Urinary bladder (tissue), 4 donors: Measurements from ENCODE around the gene PHACTR4. TPM values are rescaled to one million over a fixed set of nuclear protein-coding genes. Genes with fewer than 3 reads are reported as not detected.
"Not testable (repeated sequence)": the region's sequence is repeated elsewhere in the genome, so short reads cannot be mapped to it uniquely, and the experiment has no call there.

ENCODE experiments used
- DNase-seq: peaks from one replicate; pipeline ENCODE4 v3.0.0-alpha.2; 2015; ENCODE audit errors: extremely low spot score
- H3K27ac ChIP-seq: one replicate; pipeline ENCODE4 v1.5.1; 2013; ENCODE audit warnings: low read depth, mild to moderate bottlenecking, moderate library complexity
- H3K36me3 ChIP-seq: one replicate; pipeline ENCODE4 v1.6.1; 2013; ENCODE audit warnings: mild to moderate bottlenecking, moderate library complexity; ENCODE audit not compliant: insufficient read depth
- H3K4me1 ChIP-seq: one replicate; pipeline ENCODE4 v1.6.1; 2013; ENCODE audit warnings: mild to moderate bottlenecking, moderate library complexity; ENCODE audit not compliant: insufficient read depth
- H3K4me3 ChIP-seq: one replicate; pipeline ENCODE4 v1.5.1; 2013; ENCODE audit warnings: low read depth, low read length
- WGBS: extraction: QIAGEN DNeasy Blood & Tissue Kit; methylation state at CpG from one replicate; pipeline ENCODE4 v1.1.7; 2013; 5-methylcytosine and 5-hydroxymethylcytosine counted together
- polyA plus RNA-seq: library from polyadenylated mRNA; stranded (reverse); fragments of 200-250 nt; gene quantifications from one replicate; pipeline ENCODE4 v1.2.3, GENCODE V29; 2013
- total RNA-seq: library from RNA; depleted of rRNA; stranded (reverse); fragments of >200 nt; gene quantifications from one replicate; pipeline ENCODE4 v1.2.3, GENCODE V29; 2014
- donor health status: healthy with polysubstance abuse.
- donor health status: healthy.

PHACTR4 gene
- total and polyA plus RNA-seq, 2 donors, result 20.2 TPM

- Histone ChIP-seq H3K4me3 (no peak overlapping the region), H3K36me3 (no peaks in the 10 kb centered on the region), H3K27ac (no peak overlapping the region), H3K4me1 (no peaks in the 10 kb centered on the region)
- DNase-seq, result no peak
- 85% methylated on average over 1 of the region's 1 CpG for WGBS
These were observed 10.9 kb downstream of the PHACTR4 start for GRCh38 chr1:28380394-28380793.

DNA sequence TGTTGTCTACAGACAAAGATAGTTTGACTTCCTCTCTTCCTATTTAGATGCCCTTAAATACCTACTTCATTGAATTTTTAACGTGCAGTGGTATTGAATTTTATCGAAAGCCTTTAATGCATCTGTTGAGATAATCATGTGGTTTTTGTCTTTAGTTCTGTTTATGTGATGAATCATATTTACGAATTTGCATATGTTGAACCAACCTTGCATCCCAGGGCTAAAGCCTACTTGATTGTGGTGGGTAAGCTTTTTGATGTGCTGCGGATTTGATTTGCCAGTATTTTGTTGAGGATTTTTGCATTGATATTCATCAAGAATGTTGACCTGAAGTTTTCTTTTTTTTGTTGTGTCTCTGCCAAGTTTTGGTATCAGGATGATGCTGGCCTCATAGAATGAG, 14.2 kb downstream of the PHACTR4 start:
- not testable (repeated sequence) for H3K4me3 ChIP-seq, H3K4me1 ChIP-seq, DNase-seq, H3K36me3 ChIP-seq, H3K27ac ChIP-seq
- WGBS, result 94% methylated on average over 4 of the region's 4 CpGs

- WGBS, result 71% methylated on average over 6 of the region's 6 CpGs
- Histone ChIP-seq H3K4me1 (peaks cover 1% of the 10 kb centered on the region), H3K4me3 (no peak overlapping the region), H3K36me3 (no peaks in the 10 kb centered on the region), H3K27ac (no peak overlapping the region)
- no peak for DNase-seq
These were observed 22.6 kb downstream of the PHACTR4 start for GRCh38 chr1:28392027-28392652.

DNA sequence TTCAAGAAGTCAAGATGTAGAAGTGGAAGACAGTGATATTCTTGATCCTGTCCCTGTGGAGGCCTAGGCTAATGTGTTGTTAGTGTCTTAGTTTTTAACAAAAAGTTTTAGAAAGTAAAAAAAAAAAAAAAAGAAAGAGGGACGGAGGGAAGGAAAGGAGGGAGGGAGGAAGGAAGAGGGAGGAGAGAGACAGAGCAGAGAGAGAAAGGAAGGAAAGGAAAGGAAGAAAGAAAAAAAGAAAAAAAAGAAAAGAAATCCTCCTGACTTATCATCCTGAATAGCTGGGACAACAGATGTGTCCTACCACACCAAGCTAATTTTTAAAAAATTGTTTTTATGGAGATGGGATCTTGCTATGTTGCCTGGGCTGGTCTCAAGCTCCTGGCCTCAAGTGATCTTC, 24.6 kb downstream of the PHACTR4 start:
- Histone ChIP-seq H3K4me3 (no peak overlapping the region), H3K36me3 (peaks cover 2% of the 10 kb centered on the region), H3K4me1 (peaks cover 1% of the 10 kb centered on the region), H3K27ac (no peak overlapping the region)
- 67% methylated on average over 1 of the region's 1 CpG for WGBS
- DNase-seq, result no peak

DNA sequence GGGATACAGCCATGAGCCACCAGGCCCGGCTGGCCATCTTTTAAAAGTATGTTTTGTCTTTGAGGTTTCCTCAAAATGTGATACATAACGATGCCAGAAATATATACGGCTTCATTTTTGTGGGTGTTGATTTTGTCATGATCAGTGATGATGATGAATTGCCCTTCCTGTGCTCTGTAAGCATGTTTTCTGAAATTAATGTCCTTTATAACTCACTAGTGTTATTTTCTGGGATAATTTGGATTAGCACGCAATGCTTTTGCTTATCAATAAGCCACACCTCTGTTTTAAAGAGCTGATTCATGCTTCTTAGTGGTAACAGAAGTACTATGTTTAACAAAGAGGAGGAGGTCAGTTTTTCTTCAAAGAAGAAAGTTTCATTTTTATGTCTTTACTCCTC, 25.6 kb downstream of the PHACTR4 start:
- no peak for DNase-seq
- H3K4me1 ChIP-seq, result peaks cover 1% of the 10 kb centered on the region
- H3K36me3 ChIP-seq, result peaks cover 2% of the 10 kb centered on the region
- no peak overlapping the region for H3K4me3 ChIP-seq
- 67% methylated on average over 4 of the region's 4 CpGs for WGBS
- H3K27ac ChIP-seq, result no peak overlapping the region

GRCh38 chr1:28401760-28402159, 32.2 kb downstream of the PHACTR4 start:
- no peaks in the 10 kb centered on the region for H3K4me1 ChIP-seq
- DNase-seq, result no peak
- H3K36me3 ChIP-seq, result peaks cover 2% of the 10 kb centered on the region
- 97% methylated on average over 1 of the region's 1 CpG for WGBS
- no peak overlapping the region for H3K4me3 ChIP-seq
- no peak overlapping the region for H3K27ac ChIP-seq

- DNase-seq, result no peak
- H3K4me3 ChIP-seq, result no peak overlapping the region
- no peaks in the 10 kb centered on the region for H3K4me1 ChIP-seq
- no peak overlapping the region for H3K27ac ChIP-seq
- WGBS, result 89% methylated on average over 1 of the region's 1 CpG
- no peaks in the 10 kb centered on the region for H3K36me3 ChIP-seq
These were observed 39.5 kb downstream of the PHACTR4 start for GRCh38 chr1:28409090-28409489.

DNA sequence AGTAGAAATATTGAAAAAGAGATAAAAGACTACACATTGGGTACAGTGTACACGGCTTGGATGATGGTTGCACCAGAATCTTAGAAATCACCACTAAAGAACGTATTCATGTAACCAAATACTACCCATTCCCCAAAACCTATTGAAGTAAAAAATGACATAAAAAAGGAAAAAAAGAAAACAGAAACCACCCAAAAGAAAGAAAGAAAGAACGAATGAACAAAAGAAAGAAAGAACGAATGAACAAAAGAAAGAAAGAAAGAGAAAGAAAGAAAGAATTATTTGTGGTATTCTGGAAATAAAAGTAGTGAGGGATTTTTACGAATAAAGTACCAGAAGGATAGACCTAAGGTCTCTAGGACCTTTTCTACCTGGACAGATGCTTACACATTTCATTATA, 42.1 kb downstream of the PHACTR4 start:
- no peak for DNase-seq
- Histone ChIP-seq H3K4me3 (no peak overlapping the region), H3K4me1 (no peaks in the 10 kb centered on the region), H3K36me3 (no peaks in the 10 kb centered on the region), H3K27ac (no peak overlapping the region)
- 90% methylated on average over 5 of the region's 5 CpGs for WGBS

DNA sequence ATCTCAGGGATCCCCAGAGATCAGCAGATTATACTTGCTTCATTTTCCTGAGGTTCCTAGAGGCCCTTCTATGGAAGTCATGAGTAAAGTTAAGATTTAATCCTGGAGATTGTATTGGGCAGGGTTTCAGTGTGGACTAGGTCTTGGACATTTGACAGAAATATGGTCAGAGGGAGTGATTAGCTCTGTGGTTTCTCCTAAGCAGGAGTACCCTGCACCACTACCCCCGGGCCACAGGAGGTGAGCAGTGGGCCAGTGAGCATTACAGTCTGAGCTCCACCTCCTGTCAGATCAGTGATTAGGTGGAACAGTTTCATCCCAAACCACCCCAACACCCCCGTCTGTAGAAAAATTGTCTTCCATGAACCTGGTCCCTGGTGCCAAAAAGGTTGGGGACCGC, 43.2 kb downstream of the PHACTR4 start:
- no peak for DNase-seq

GRCh38 chr1:28416509-28417194, 47.1 kb downstream of the PHACTR4 start:
- WGBS, result 58% methylated on average over 2 of the region's 2 CpGs
- Histone ChIP-seq H3K27ac (no peak overlapping the region), H3K36me3 (no peaks in the 10 kb centered on the region), H3K4me1 (no peaks in the 10 kb centered on the region), H3K4me3 (no peak overlapping the region)
- no peak for DNase-seq

More for the DNA sequence above, 43.2 kb downstream of the PHACTR4 start:
- no peaks in the 10 kb centered on the region for H3K4me1 ChIP-seq
- no peak overlapping the region for H3K27ac ChIP-seq
- no peak overlapping the region for H3K4me3 ChIP-seq
- H3K36me3 ChIP-seq, result no peaks in the 10 kb centered on the region
- WGBS, result 87% methylated on average over 3 of the region's 3 CpGs

DNA sequence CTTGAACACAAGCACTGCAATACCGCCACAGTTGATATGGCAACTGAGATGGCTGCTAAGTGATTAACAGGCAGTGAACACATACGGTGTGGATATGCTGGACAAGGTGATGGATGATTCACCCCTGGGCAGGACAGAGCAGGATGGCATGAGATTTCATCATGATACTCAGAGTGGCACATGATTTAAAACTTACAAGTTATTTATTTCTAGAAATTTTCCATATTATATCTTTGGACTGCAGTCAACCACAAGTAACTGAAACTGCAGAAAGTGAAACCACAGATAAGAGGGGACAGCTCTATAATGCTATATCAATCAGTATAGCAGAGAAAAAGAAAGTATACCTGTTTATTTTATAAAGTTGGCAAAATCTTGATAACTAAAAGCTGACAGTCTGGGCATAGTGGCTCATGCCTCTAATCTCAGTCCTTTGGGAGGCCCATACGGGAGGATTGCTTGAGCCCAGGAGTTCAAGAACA, 47.9 kb downstream of the PHACTR4 start:
- no peaks in the 10 kb centered on the region for H3K36me3 ChIP-seq
- no peak overlapping the region for H3K4me3 ChIP-seq
- 54% methylated on average over 3 of the region's 3 CpGs for WGBS
- no peak for DNase-seq
- H3K27ac ChIP-seq, result no peak overlapping the region
- no peaks in the 10 kb centered on the region for H3K4me1 ChIP-seq

DNA sequence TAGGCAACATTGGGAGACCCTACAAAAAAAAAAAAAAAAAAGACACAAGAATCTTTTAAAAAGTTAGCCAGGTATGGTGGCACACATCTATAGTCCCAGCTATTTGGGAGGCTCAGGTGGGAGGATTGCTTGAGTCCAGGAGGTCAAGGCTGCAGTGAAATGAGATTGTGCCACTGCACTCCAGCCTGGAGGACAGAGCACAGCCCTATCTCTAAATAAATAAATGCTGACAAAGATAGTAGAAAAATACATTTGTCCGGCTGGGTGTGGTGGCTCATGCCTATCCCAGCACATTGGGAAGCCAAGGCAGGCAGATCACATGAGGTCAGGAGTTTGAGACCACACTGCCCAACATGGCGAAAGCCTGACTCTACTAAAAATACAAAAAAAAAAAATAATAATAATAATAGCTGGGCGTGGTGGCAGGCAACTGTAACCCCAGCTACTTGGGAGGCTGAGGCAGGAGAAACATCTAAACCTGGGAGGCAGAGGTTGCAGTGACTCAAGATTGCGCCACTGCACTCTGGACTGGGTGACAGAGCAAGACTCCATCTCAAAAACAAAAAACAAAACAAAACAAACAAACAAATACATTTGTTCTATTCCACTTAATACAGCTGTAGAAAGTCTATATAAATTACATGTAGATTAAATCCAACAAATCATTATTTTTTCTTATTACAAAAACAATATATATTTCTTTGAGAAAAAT, 48.5 kb downstream of the PHACTR4 start:
- H3K27ac ChIP-seq, result no peak overlapping the region
- no peaks in the 10 kb centered on the region for H3K36me3 ChIP-seq
- no peak overlapping the region for H3K4me3 ChIP-seq
- WGBS, result 95% methylated on average over 4 of the region's 4 CpGs
- H3K4me1 ChIP-seq, result no peaks in the 10 kb centered on the region
- DNase-seq, result no peak

GRCh38 chr1:28421744-28422143, 52.2 kb downstream of the PHACTR4 start:
- DNase-seq, result no peak
- WGBS, result 87% methylated on average over 1 of the region's 1 CpG
- Histone ChIP-seq H3K4me1 (no peaks in the 10 kb centered on the region), H3K27ac (no peak overlapping the region), H3K4me3 (no peak overlapping the region), H3K36me3 (no peaks in the 10 kb centered on the region)

- H3K4me3 ChIP-seq, result no peak overlapping the region
- DNase-seq, result no peak
- H3K4me1 ChIP-seq, result no peaks in the 10 kb centered on the region
- WGBS, result 96% methylated on average over 1 of the region's 1 CpG
- H3K27ac ChIP-seq, result no peak overlapping the region
- H3K36me3 ChIP-seq, result no peaks in the 10 kb centered on the region
These were observed 57.3 kb downstream of the PHACTR4 start for GRCh38 chr1:28426831-28427230.
